G401.6 (cell line): ENCODE results near the gene DPF1.
"Not testable (repeated sequence)": the region's sequence is repeated elsewhere in the genome, so short reads cannot be mapped to it uniquely, and the experiment has no call there.

ENCODE experiments used
- FAIRE-seq: peaks from 2 replicates; lab custom pipeline; 2012; peaks lifted over from hg19 to GRCh38; lab: Jason Lieb, UNC

The DPF1 gene

DNA sequence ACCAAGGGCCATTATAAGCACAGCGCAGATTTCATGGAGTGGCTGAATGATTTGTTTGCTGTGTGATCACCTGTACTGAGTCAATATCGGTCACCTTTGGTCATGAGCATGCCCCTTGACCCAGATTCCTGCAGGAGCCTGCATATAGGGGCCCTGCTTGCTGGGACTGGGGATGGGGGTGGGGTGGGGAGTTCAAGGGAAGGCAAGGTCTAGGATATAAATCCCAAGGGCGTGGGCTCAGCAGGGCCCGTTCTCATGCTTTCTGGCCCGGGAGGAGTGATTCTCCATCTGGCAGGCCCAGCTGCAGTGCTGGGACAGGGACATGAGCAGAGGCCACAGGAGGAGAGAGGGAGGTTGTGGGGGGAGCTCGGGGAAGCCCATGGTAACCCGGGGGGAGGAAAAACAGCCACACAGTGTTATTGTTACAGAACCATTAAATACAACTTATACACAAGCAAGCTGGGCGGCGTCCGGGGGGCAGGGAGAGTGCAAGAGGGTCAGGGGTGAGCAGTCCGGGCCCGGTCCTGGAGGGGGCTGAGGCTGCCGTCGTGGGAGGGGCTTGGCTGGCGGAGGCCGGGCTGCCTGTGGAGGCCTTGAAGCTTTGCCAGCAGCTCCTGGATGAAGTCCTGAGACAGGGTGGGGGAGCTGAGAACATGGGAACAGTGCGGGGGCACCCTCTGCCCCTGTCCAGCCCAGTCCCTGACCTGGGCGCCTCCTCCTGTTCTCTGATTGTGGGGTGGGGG lies 27.0 kb upstream of the DPF1 start:
- FAIRE-seq, result no peak

DNA sequence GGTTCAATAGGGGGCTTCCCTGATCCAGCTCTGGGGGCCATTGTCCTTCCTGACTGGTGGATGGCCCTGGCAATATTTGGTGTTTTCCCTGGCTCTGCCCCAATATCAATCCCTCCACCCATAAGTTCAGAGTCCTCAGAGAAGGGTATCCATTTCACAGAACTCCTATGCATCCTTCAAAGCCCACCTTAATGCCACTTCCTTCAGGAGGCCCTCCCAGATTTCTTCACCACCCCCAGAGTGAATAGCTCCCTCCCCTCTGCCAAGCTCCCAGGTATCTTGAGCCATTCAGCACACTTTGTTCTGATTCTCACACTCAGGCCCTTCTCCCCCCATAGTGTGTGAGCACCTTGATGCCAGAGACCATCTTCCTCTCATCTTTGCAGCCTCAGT lies 26.4 kb upstream of the DPF1 start:
- FAIRE-seq, result no peak

DNA sequence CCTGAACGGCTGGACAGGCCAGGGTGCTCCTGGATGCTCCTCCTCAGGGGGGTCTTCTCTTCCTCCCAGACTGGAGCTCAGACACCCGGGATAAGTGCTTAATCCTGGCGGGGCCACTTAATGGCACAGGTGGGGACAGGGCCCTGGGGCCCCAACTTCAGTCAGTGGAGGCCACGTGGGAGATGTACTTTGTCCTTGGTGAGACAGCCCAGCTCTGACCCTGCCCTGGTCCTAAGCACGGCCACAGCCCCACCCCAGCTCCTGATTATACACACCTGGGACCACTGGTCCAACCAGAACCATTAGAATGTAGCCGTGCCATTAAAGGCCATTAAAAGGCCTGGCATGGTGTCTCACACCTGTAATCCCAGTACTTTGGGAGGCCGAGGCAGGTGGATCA lies 24.4 kb upstream of the DPF1 start:
- FAIRE-seq, result no peak

DNA sequence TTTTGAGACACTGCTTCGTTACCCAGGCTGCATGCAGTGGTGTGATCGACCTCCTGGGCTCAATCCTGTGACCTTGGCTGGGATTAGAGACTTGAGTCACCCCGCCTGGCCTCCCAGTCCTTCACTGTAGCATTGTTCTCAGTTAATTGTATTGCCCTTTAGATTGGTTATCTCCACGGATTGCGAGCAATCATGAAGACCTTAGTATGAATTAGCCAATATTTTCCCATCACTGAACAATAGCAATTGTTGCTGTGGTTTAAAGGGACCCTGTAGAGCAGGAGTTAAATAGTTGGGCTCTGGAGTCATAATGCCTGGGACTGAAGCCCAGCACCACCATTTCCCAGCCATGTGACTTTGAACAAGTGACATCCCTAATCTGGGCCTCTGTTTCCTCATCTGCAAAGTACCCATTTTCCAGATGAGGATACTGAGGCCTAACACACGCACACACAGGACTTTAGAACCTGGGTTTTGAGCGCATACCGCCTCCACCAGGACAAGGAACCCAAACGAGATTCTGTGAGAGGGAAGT lies 23.8 kb upstream of the DPF1 start:
- peak; percentile 60 for FAIRE-seq

DNA sequence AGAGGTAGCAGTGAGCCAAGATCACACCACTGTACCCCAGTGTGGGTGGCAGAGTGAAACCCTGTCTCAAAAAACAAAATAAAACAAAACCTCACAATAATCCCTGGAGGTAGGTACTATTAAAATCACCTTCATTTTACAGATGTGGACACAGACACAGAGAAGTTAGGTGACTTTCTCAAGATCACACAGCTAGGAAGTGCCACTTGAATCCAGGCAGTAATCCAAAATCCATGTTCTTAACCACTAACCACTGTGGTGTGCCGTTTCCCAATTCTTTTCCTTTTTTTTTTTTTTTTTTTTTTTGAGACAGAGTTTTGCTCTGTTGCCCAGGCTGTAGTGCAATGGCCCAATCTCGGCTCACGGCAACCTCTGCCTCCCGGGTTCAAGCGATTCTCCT lies 23.1 kb upstream of the DPF1 start:
- no peak for FAIRE-seq

DNA sequence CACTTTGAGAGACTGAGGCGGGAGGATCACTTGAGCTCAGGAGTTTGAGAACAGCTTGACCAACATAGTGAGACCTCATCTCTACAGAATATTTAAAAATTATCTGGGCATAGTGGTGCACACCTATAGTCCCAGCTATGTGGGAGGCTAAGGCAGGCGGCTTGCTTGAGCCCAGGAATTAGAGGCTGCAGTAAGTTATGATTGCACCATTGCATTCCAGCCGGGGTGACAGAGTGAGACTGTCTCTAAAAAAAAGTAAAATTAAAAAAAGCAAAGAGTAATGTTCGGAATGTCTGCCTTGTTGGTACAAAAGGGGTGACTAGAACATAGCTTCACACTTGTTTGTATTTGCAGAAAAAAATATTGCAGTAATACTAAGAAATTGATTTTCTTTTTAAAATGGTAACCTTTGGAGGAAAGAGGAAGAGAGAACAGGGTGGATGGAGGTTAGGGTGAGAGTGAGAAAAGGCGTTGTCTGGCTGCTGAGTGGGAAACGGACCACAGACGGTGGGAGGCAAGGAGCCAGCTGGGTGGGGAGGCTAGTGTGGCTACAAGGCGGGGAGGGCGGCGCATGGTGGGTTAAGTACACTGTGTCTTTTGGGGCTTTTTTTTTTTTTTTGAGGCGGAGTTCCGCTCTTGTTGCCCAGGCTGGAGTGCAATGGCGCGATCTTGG lies 21.9 kb upstream of the DPF1 start:
- FAIRE-seq, result no peak

DNA sequence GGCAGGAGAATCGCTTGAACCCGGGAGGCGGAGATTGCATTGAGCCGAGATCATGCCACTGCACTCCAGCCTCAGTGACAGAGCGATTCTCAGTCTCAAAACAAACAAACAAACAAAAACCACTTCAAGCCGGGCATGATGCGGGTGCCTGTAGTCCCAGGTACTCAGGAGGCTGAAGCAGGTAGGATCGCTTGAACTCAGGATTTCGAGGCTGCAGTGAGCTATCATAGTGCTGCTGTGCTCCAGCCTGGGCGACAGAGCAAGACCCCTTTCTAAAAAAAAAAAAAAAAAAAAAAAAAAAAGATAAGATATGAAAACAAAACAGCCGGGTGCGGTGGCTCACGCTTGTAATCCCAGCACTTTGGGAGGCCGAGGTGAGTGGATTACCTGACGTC lies 19.3 kb upstream of the DPF1 start:
- FAIRE-seq, result no peak

DNA sequence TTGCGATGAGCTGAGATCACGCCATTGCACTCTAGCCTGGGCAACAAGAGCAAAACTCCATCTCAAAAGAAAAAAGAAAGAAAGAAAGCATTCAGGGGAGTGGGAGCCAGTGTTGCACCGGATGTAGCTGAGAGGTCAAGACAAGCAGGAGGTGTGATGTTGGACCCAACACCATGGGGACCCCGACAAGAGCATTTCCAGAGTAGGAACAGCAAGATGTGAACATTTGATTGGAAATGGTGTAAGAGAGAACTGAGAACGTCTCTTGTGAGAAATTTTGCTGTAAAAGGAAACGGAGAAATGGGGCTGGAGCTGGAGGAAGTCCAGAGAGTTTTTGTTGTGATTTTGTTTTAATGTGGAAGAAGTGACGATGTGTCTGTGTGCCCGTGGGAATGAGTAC lies 15.8 kb upstream of the DPF1 start:
- no peak for FAIRE-seq

DNA sequence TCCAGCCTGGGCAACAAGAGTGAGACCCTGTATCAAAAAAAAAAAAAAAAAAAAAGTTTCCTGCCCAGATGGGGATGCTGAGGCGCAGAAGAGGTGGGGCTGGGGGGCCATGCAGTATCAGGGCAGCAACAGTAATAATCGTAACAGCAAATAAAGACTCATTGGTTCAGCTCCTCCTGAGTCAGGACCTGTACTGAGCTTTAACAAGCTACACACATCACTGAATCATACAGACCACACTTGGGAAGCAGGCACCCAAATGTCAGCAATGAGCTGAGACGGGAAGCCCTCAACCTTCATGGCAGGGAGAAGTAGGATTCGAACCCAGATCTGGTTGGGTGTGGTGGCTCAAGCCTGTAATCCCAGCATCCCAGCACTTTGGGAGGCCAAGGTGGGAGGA lies 10.6 kb upstream of the DPF1 start:
- no peak for FAIRE-seq

DNA sequence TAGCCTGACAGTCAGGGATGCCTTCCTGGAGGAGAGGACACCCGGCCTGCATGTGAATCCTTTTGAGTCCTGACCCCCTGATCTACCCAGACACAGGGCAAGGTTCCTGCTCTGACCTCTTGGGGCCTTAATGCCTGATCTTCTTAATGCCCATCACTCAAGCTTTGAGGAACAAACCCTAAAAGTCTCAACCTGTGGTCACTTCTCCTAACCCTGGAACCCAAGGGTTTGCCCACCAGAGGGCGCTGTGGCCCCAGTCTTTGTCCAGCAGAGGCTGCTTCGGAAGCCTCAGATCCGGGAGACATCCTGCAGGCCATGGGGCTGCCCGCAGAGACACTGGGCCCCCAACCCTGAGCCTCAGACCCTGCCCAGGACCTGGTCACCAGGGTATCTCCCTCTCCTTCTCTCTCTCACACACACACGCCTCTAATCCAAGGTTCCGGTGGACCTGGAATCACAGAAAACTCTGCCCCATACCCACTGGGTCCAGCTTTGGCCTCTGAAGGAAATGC lies 9.8 kb upstream of the DPF1 start:
- FAIRE-seq, result no peak

DNA sequence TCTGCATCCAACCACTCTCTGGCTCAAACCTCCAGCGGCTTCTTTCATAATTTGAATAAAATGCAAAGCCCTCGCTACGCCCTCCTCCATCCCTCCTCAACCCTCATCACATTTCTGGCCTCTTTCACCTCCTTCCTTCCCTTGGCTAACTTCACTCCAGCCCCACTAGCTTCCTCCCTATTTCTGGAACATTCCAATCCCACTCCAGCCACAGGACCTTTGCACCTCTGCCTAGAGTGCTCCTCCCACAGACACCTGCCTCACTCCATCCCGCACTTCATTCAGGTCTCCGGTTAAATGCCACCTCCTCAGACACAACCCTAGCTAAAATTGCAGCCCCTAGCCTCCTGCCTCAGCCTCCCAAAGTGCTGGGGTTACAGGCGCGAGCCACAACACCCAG lies 7.9 kb upstream of the DPF1 start:
- FAIRE-seq, result no peak

DNA sequence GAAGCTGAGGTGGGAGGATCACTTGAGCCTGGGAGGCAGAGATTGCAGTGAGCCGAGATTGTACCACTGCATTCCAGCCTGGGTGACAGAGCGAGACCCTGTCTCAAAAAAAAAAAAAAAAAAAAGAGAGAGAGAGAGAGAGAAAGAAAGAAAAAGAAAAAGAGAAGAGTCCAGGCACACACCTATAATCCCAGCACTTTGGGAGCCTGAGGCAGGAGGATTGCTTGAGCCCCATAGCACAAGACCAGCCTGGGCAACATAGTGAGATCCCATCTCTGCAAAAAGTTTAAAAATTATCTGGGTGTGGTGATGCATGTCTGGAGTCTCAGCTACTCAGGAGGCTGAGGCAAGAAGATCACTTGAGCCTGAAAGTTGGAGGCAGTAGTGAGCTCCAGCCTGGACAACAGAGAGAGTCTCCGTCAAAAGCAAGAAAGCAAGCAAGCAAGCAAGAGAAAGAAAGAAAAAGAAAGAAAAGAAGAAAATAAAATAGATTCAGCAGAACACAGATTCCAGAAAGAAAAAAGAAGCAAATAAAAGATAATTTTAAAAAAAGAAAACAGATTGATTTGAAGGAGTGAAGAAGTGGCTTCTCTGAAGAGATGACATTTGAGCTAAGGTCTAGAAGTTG lies 6.6 kb upstream of the DPF1 start:
- FAIRE-seq, result not testable (repeated sequence)

DNA sequence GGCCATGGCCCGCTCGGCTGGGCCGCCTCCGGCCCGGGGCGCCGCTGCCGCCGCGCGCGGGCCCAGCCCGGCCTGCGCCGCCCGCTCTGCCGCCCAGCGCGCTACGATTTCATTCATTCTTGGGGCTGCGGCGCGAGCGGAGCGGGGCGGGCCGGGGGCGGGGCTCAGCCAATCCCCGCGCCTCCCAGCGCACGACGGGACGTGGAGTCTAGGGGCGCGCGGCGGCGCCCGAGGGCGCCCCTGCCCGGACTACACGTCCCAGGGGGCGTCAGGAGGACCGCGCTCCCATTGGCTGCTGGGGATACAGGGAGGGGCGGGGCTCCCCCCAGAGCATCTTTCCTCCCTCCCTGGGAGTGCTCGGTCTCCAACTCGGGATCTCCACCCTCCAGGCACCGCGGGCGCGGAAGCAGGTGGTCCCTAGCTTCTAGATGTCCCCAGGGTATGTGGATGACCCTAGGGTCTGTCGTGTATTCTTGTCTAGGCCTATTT lies 5.6 kb upstream of the DPF1 start:
- FAIRE-seq, result no peak

DNA sequence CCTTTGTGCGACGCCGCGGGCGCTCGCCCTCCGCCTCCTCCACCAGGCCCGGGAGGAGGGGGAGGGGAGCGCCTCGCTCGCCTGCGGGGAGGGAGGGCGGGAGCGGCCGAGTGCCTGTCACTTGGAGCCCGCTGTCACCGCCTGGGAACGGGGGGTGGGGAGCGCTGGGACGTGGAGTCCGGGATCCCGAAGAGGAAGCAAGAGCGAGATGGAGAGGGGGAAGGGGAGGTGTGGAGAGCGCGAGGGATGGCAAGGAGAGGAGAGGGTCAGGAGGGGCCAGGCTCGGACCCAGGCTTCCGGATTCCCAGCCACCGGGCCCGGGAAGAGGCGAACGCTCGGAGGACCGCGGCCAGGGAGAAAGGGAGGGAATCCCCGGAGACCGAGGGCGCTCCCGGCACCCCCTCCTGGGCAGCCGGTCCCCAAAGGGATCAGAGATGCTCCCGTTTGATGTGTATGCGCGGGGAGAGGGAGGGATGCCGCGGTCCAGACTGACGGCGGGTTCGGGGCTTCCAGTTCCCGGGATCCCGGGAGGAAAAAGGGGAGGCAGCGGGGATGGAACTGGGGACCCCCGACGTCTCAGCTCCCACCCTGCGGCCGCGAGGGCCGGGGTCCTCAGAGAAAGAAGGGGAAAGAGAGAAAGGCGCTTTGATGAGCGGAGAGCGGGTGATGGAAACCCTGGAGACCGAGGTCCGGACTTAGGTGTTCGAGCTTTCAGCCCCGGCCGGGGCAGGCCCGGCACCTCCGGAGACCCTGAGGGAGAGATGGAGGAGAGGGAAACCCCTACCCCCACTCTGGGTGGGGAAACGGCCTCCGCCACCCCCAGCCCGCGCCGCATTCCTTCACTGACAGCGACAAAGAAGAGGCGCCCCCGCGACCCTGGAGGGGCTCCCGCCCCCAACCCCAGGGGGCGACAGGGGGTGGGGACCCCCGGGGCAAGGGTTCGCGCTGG lies 4.7 kb upstream of the DPF1 start:
- no peak for FAIRE-seq

DNA sequence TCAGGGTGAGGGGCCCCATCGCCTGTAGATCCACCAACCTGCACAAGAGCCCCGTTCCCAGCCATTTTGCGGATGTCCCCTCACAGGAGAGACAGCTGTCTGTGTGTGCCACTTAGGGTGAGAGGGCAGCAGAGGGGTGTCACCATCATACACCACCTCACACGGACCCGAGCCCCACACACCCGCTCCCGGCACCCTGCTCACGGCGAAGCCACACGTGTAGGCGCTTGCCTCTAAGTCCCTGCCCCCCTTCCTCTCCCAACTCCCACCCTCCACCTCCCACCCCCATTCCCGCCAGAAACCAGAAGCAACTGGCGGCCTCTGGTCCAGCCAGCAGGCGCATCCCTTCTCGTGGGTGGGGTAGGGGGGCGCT lies 4.0 kb upstream of the DPF1 start:
- no peak for FAIRE-seq

DNA sequence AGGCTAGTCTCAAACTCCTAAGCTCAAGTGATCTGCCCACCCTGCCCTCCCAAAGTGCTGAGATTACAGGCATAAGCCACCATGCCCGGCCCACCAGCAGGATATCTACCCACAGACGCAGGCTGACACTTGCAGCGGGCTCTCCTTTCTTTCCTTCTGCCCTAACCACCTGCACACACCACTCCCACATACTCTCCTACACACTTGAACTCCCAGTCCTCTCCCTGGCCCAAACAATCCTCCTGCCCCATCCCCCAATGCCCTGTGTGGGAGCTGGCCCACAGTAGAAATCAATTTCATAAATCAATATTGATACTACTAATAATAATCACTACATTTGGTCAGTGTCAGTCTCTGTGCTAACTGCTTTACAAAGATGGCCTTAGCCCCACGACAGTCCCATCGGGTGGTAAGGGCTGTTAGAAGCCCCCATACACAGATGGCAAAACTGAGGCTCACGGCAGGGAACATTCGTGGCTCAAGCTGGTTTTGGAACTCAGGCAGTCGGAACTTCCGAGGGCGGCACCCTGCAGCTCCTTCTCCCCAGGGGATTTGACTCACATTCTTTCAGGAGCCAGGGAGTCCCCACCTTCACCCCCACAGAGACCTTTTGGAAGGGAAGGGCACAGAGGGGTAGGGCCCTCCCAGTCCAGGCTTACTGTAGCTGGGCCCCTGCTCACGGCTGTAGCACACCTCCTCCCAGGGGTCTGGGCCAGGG lies 3.4 kb upstream of the DPF1 start:
- no peak for FAIRE-seq

DNA sequence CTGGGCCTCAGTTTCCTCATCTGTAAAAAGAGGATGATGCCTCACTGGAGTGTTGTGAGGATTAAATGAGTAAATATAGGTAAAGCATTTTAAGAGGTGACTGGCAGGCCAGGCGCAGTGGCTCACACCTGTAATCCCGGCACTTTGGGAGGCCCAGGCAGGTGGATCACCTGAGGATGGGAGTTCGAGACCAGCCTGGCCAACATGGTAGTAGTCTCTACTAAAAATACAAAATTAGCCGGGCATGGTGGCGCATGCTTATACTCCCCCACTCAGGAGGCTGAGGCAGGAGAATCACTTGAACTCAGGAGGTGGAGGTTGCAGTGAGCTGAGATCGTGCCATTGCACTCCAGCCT lies 819 bp upstream of the DPF1 start:
- FAIRE-seq, result not testable (repeated sequence)

DNA sequence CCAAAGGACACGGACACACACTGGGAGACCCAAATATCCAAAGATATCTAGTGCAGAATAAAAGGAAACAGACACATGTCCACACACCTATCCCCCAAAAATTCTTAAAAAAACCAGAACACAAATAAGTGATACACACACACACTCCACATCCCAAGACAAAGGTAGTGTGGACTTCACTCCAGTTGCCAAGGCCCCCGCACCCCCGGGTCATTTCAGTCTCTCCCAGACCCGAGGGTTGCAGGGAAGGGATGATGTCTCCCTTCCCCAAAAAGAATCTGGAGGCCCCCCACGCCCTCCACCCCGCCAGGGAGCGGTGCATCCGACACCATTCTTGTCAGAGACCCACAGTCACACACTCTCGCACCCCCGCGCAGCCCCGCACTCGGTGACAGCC lies 407 bp downstream of the DPF1 start:
- no peak for FAIRE-seq

DNA sequence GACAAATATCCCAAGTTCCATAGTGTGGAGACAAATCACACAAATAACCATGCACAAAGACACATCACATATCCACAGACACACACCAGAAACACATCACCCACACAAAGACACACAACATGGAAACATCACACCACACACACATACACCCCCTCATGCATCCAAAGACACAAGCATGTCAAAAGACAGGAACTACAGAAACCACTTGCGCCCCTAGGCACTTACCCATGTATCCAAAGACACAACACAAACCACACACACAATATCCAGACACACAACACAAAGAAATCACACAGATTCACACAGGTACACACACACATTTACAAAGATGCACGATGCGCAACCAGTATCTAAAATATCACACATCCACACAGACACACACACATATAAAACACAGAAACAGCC lies 901 bp downstream of the DPF1 start:
- FAIRE-seq, result no peak

DNA sequence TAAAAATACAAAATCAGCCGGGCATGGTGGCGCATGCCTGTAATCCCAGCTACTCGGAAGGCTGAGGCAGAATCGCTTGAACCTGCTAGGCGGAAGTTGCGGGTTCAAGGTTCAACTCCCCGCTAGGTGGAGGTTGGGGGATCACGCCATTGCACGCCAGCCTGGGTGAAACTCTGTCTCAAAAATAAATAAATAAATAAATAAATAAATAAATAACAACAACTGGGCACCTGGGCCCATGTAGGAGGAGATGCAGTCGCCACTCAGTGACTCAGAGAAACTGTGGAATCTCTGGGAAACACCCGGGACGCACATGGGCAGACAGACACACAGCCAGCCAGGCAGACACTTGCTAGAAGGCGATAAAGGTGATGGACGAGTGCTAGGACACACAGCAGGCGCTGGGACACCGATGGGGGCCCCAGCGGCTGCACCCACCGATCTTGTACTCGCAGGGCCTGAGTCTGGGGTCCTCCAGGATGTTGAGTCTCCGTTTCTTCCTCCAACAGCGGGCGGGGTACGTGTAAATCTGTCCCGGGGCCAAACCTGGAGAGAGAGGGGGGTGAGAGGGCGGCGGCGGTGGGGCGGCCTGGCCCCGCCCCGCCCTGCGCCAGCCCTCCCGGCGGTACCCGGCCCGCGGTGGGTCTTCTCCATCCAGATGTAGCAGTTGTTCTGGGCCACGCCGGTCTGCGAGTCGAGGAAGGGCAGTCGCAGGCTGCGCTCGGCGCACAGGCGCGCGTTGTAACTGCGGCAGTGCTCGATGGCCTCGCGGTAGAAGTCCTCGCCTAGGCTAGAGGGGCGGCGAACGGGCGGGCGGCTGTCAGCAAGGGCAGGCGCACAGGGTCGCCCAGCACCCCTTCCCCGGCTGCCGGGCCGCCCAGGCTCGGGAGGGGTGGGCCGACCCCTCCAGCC lies 1.8 kb downstream of the DPF1 start:
- FAIRE-seq, result no peak
